Dermis microvascular lymphatic vessel endothelial cell (primary cell): Measurements from ENCODE around the gene C12orf75. TPM values are rescaled to one million over a fixed set of nuclear protein-coding genes. Genes with fewer than 3 reads are reported as not detected.
"Not testable (repeated sequence)": the region's sequence is repeated elsewhere in the genome, so short reads cannot be mapped to it uniquely, and the experiment has no call there.

Experiments used
- DNase-seq, 2 donors: peaks; one replicate each; pipeline versions ENCODE4 v3.0.0 to v3.0.0-alpha.2; 2010; ENCODE audit warnings: low read depth in 2 of 2
- total RNA-seq: library from RNA; depleted of rRNA; stranded (reverse); fragments of >200 nt; gene quantifications from 2 replicates; pipeline ENCODE4 v1.2.1, GENCODE V29; 2014

Gene C12orf75
- total RNA-seq, 1 donor from 2014 or later = 15.4 TPM

GRCh38 chr12:105309384-105309783, 21.1 kb upstream of the C12orf75 start:
- DNase-seq = not testable (repeated sequence)

GRCh38 chr12:105310476-105311085, 19.9 kb upstream of the C12orf75 start:
- DNase-seq = peak; percentile 40 to 55

DNA sequence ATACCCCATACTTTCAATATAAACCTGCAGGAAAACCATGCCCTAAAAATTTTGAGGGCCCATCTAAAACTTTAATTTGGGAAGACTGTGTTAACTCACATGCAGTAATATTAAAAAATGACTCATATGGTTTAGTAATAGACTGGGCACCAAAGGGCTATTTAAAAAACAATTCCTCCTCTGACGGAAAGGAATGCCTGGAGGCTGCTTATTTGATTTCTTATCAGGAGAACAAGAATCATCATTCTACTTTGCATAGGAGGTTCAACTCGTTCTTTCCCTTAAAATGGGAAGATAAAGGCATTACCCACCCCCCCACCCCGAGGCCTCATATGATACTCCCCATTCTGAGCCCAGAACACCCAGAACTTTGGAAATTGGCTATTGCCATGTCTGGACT, 18.6 kb upstream of the C12orf75 start:
- not testable (repeated sequence) for DNase-seq

DNA sequence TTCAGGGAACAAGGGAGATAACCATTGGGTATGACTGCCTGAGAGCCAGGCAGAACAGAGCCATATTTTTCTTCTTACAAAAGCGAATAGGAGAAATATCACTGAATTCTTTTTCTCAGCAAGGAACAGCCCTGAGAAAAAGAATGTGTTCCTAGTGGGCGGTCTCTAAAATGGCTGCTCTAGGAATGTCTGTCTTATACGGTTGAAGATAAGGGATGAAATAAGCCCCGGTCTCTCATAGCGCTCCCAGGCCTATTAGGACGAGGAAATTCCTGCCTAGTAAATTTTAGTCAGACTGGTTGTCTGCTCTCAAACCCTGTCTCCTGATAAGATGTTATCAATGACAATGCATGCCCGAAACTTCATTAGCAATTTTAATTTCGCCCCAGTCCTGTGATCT, 16.7 kb upstream of the C12orf75 start:
- DNase-seq = not testable (repeated sequence)

DNA sequence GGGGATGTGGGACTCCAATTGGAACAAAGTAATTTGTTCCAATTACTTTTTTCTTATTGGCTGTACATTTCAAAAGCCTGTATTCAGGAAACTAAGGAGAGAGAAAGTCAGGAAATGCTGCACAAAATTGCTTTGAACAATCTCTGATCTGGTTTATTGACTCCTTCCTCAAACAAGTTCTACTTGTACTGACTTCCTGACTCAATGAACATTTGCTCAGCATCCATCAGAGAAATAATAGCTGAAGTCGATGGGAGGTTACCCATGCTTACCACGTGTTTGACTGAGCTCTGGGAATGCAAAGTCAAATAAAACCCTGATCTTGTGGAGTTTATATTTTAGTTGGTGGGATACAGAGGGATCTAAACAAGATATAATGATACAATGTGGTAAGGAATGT, 15.4 kb upstream of the C12orf75 start:
- peak in 1 of 2 donors; percentile 14 for DNase-seq

GRCh38 chr12:105315726-105316125, 14.8 kb upstream of the C12orf75 start:
- DNase-seq = no peak

GRCh38 chr12:105316931-105317852, 13.3 kb upstream of the C12orf75 start:
- no peak for DNase-seq

DNA sequence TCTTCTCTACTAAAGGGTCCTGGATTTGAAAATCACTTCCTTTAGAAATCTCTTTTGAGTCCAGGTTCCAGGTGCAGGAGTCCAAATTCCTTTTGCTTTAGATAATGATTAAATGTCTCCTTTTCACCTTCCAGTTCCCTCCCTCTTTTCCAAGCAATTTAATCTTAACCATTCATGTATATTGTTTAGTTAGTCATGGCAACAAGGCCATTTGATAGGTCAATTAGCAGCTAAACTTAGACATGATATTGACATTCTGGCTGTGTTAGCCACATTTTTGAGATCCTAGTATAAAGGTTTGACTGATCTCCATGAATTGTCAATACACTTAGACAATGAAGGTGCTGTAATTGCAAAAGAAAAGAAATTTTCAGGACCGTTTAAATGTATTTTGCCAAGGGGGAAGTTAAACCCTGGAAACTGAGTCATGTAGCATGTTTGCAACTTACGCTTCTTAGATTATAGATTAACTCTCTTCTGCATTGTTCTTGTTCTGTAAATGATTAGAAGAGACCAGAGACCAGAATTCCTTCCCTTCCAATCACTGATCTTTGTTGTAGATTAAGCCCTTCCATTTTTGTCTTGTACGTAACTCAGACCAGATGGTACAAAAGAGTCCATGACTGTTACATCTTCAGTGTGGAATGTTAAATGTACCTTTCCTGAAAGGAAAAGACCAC, 12.4 kb upstream of the C12orf75 start:
- no peak for DNase-seq

DNA sequence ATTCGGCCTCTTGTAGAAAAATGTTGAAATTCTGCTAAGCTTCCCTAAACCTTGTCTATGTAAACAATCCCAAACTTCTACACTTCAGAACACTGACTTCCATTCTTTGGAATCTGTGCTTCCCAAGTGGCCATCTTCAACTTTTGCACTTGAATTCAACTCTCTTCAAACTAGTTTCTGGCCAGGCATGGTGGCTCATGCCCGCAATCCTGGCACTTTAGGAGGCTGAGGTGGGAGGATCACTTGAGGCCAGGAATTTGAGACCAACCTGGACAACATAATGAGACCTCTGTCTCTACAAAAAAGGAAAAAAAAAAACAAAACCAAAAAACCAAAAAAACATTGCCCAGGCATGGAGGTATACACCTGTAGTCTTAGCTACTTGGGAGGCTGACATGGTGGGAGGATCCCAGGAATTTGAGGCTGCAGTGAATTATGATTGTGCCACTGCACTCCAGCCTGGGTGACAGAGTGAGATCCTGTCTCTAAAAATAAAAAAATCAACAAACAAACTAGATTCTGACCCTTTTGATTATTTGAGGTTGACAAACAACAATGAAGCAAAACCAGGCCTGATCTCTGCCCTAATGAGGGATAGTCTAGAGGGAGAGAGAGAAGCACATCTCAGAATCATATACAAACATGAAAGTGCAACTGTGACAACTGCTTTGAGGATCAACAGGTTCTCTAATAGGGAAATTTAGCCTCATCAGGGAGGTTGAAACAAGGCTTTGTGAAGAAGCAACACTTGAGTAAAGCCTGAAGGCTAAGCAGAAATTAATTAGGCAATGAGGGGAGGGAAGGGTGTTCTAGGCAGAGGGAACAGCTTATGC, 11.6 kb upstream of the C12orf75 start:
- no peak for DNase-seq

GRCh38 chr12:105319691-105320209, 10.7 kb upstream of the C12orf75 start:
- no peak for DNase-seq

- DNase-seq = no peak
These were observed 9.4 kb upstream of the C12orf75 start for GRCh38 chr12:105321125-105321524.

- no peak for DNase-seq
These were observed 8.4 kb upstream of the C12orf75 start for GRCh38 chr12:105322070-105322469.

DNA sequence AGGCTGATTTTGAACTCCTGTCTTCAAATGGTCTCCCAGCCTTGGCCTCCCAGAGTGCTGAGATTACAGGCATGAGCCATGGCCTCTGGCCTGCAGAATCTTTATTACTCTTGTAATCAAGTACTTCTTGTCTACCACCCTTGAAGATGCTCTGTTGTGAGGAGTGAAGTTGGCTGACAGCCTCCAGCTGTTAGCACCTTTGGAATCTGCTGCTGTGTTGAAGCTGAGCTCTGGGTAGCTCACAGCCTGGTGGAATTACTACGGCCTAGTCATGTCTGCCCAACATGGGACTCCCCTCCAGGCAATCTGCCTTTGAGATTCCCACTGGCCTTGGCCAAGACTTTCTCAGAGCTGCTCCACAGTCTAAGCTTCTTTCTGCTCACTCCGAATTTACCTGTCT, 5.8 kb upstream of the C12orf75 start:
- DNase-seq = no peak

DNA sequence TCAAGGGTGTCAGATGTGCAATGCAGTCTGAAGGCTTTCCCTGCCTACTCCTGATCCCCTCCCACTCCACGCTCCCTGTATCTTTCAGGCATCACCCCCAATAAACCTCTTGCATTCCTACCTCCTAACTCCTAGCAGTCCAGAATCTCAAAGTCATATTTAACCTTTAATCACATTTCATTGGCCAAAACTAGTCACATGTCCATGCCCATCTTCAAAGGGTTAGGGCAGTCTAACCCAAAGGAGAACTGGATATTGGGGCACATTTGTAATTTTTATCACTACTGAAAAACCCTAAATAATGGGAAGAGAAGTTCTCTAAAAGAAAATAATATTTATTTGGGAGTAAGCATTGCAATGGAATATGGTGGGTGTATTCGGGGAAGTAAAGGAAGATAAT, 5.4 kb upstream of the C12orf75 start:
- no peak for DNase-seq

DNA sequence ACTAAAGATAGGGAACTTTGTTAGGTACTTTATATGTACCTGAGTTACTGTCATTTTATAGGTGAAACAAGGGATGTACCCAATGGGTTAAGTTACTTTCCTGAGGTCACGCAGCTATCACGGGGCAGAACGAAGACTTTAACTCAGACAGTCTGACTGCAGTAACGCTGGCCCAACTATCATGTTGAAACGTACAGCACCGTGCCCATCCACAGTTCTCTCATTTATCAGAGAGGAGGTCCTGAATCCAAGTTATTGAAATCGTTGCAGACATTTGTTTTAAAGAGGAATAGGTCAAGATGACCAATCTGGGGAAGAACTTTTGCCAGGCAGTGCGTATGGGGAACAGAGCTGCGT, 587 bp upstream of the C12orf75 start:
- DNase-seq = no peak

- peak in 1 of 2 donors; percentile 35 for DNase-seq
These were observed 677 bp downstream of the C12orf75 start for GRCh38 chr12:105330931-105331804.

- no peak for DNase-seq
These were observed 1.3 kb downstream of the C12orf75 start for GRCh38 chr12:105331805-105332251.

DNA sequence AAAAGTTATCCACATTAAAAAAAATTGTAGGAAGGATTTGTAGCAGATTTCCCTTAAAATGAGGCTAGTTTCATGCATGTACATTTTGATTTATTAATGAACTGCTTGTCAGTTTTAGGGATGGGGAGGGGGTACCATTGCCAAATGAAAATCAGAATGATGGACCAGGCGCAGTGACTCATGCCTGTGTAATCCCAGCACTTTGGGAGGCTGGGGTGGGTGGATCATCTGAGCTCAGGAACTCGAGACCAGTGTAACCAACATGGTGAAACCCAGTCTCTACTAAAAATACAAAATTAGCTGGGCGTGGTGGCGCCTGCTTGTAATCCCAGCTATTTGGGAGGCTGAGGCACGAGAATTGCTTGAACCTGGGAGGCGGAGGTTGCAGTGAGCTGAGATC, 1.8 kb downstream of the C12orf75 start:
- DNase-seq = not testable (repeated sequence)

GRCh38 chr12:105332925-105333324, 2.4 kb downstream of the C12orf75 start:
- no peak for DNase-seq

DNA sequence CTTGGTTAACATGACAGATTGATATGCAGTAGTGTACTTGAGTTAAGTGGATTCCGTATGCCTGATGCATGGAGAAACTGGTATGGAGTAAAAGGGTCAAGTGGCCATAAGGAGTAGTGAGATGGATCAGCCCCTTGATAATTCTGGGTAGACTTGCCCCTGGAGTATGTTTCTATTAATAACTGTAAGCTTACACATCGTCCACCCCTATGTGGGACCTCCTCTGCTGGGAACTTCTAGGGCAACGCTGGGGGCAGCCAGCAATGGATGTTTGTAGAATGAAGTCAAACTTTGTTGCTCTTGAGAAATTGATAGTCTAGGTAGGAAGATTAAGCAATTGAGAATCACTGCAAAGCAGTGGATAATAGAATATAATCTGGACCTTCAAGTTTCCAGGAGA, 3.5 kb downstream of the C12orf75 start:
- no peak for DNase-seq
